ENCODE results near the gene DDX21.
"Not testable (repeated sequence)": the region's sequence is repeated elsewhere in the genome, so short reads cannot be mapped to it uniquely, and the experiment has no call there.

The DDX21 gene

DNA sequence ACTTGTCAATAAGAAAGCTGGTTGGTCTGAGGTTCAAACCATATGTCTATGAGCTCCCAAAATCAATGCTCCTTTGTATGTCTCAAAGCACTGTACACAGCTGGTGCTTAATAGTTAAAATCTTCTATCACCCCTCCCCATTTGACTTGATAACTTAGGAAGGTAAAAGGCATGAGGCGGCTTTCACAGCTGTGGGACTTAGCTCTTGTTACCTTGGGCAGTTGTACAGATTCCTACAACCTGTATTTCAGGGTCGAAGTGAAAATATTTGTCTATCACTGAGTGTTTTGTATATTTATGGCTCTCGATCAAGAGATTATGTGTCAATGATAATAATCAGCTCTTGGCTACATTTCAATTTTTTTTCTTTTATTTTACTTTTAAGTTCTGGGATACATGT, 31.6 kb downstream of the DDX21 start:
- in situ Hi-C loops (cut with MboI; ENCODE audit: low sequenced_read_pairs) = no loop called here

DNA sequence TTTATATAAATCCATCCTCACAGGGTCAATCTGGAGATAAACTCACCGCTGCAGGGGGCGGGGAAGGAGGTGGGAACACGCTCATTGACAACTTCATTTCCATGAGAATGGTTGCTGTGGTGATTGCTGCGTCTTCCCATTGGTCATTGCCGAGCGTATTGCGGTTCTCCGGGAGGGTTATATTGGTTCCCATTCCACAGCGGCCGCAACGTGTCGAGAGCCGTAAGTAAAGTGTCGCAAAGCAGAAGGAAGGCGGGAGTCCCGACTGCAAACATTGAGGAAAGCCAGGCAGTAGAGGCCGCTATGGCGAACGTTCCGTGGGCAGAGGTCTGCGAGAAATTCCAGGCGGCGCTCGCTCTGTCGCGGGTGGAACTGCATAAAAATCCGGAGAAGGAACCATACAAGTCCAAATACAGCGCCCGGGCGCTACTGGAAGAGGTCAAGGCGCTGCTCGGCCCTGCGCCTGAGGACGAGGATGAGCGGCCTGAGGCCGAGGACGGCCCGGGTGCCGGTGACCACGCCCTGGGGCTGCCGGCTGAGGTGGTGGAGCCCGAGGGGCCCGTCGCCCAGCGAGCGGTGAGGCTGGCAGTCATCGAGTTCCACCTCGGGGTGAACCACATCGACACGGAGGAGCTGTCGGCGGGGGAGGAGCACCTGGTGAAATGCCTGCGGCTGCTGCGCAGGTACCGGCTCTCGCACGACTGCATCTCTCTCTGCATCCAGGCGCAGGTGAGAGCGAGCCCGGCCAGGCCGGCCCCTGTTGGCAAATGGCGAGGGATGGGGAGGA, 32.8 kb downstream of the DDX21 start, which contains the start of gene KIFBP:
KIFBP (plus strand) TSS at position 274 of the 787 bp plus-strand sequence; CDS start at position 304, 30 bp downstream.
- in situ Hi-C loops (cut with MboI; ENCODE audit: low sequenced_read_pairs) = no loop called here

DNA sequence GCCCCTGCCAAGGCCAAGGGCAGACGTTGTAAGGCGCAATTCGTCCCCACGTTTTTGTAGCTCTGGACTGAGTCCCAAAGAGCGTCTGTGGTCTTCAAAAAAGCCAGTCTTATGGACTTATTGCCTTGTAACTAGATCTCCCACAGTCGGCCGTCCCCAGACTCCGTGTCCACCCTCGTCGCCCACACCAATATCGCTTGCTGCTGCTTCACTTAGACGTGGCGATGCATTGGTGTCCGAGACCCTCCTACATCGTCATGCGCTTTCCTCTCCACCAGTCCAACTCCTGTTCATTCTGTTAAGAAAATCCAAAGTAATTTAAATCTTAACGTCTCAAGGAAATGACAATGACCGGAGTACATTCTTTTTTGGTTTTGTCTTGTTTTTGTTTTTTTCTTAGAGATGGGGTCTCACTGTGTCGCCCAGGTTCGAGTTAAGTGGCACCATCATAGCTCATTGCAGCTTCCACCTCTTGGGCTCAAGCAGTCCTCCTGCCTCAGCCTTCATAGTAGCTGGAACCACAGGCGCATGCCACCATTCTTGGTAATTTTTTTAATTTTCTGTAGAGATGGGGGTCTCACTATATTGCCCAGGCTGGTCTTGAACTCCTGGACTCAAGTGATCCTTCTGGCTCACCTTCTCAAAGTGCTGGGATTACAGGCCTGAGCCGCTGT, 33.5 kb downstream of the DDX21 start:
- in situ Hi-C loops (cut with MboI; ENCODE audit: low sequenced_read_pairs) = no loop called here

- in situ Hi-C loops (cut with MboI; ENCODE audit: low sequenced_read_pairs) = no loop called here
Measured at GRCh38 chr10:68992636-68993440, 36.9 kb downstream of the DDX21 start.

DNA sequence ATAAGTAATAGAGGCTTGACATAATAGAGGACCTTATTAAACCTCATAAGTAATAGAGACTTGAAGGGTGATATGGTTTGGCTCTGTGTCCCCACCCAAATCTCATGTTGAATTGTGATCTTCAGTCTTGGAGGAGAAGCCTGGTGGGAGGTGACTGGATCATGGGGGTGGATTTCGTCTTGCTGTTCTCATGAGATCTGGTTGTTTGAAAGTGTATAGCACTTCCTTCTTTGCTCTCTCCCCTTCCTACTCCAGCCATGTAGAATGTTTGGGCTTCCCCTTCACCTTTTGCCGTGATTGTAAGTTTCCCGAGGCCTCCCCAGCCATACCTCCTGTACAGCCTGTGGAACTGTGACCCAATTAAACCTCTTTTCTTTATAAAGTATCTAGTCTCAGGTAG, 41.2 kb downstream of the DDX21 start:
- in situ Hi-C loops (cut with MboI; ENCODE audit: low sequenced_read_pairs) = no loop called here

GRCh38 chr10:69004821-69005220, 48.9 kb downstream of the DDX21 start:
- in situ Hi-C loops (cut with MboI; ENCODE audit: low sequenced_read_pairs) = no loop called here

DNA sequence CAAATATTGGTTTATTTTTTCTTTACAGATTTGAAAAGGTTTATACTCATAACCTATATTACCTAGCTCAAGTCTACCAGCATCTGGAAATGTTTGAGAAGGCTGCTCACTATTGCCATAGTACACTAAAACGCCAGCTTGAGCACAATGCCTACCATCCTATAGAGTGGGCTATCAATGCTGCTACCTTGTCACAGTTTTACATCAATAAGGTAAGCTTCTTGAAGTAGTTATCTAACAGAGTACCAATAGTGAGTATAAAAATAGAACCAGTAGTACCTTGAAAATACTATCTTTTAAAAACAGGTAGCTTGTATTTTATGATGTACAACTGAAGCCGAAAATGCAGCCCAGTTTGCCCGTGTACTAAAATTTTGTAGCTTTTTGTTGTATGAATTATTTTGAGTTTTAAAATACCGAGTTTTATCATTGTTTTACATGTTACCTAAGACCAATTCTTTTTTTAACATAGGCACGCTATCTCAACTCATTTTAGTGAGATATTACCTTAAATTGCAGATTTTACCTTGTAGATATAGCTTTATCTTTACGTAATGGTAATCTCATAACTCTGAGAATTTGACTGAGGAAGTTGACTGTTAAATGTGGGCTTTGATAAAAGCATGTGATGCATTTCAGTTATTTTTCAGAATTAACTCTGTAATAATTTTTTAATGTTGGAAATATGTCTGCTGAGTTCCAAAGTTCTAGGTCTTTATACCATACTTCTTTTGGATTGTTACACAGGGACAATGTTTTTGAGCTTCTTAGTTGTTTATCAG, 49.9 kb downstream of the DDX21 start:
- in situ Hi-C loops (cut with MboI; ENCODE audit: low sequenced_read_pairs) = no loop called here

DNA sequence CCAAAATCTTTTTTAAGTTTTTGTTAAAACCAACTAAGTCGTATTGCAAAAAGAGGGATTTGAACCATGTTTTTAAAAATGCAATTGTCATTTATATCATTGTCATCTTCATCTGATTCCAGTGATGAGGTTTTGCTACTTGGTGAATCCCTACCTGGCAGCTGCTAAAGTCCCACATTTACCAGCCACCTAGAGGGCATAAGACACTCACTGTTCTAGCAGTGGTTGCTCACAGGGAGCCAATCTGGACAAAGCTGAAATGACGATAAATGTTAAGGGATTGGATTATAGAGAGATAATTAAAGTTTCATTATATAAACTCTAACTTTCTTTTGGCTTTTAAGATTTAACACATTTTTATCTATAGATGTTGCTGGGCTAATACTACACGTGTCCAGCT, 51.3 kb downstream of the DDX21 start:
- in situ Hi-C loops (cut with MboI; ENCODE audit: low sequenced_read_pairs) = no loop called here

GRCh38 chr10:69009360-69009759, 53.4 kb downstream of the DDX21 start:
- in situ Hi-C loops (cut with MboI; ENCODE audit: low sequenced_read_pairs) = no loop called here

- in situ Hi-C loops (cut with MboI; ENCODE audit: low sequenced_read_pairs) = no loop called here
Measured at GRCh38 chr10:69010151-69010640, 54.2 kb downstream of the DDX21 start.

GRCh38 chr10:69012778-69013177, 56.8 kb downstream of the DDX21 start:
- in situ Hi-C loops (cut with MboI; ENCODE audit: low sequenced_read_pairs) = not testable (repeated sequence)

DNA sequence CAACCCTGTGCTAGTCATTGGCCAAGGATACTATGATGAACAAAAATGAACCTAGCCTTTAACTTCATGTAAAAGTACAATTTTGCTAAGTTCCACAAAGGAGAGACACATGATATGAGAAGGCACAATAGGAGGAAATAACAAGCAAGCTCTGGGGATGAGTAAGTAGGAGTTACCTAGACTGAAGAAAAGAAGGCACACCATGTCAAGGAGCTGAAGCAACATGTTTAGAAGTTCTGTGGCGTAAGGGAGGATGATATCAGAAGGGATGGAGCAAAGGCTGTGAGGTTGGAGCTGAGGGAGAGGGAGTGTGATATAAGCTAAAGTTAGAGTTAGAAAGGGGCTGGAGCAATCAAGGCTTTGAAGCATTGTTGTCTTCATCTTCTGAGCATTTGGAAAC, 58.2 kb downstream of the DDX21 start:
- in situ Hi-C loops (cut with MboI; ENCODE audit: low sequenced_read_pairs) = no loop called here

DNA sequence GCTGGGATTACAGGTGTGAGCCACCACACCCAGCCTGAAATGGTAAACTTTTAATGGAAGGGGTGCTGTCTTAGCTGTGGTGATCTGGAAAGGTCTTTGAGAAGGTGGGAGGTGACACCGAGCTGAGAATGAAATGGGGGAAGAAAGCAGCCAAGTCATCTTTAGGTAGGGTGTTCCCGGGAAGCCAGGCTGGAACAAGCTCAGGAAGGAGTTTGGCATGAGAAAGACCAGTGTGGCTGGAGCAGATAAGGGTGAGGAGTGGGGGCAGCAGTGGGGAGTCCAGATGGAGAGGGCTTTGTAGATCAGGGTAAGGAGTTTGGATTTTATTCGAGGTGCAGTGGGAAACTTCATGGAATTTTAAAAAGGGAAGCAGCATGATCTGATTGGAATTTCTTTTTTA, 62.6 kb downstream of the DDX21 start:
- in situ Hi-C loops (cut with MboI; ENCODE audit: low sequenced_read_pairs) = no loop called here

DNA sequence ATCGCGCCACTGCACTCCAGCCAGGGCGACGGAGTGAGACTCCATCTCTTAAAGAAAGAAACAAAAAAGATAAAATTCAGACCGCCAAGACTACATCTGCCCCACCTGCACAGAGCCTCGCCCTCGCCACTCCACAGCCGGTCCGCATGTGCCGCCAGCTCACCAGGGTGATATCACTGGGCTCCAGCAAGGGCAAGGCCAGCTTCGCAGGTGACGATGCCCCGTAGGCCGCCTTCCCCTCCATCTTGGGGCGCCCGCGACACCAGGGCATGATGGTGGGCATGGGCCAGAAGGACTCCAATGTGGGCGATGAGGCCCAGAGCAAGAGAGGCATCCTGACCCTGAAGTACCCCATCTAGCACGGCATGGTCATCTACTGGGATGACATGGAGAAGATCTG, 66.6 kb downstream of the DDX21 start:
- in situ Hi-C loops (cut with MboI; ENCODE audit: low sequenced_read_pairs) = no loop called here

- in situ Hi-C loops (cut with MboI; ENCODE audit: low sequenced_read_pairs) = no loop called here
Measured at GRCh38 chr10:69025370-69025896, 69.5 kb downstream of the DDX21 start.

DNA sequence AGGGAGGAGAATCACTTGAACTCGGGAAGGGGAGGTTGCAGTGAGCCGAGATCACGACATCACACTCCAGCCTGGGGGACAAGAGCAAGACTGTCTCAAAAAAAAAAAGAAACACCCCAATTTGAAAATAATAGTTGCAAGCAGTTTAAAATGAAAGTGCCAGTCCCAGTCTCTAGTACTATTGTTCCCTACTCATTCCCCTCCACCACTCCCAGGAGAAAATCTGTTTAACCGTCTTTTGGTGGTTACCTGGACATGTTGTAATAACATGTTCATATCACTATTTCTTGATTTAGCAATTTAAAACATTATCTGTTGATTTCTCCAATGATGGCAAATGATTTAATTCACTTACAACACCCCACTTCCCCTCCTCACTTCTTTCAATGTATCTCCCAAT, 77.3 kb downstream of the DDX21 start:
- in situ Hi-C loops (cut with MboI; ENCODE audit: low sequenced_read_pairs) = no loop called here

Measured in hTERT RPE-1 (cell line).